HepG2 (cell line): ENCODE data around the gene LRRC8C. TPM values are rescaled to one million over a fixed set of nuclear protein-coding genes. Genes with fewer than 3 reads are reported as not detected.

Experiments used
- CCAR2 ChIP-seq: fragments of 200-400 bp; formaldehyde crosslinking; optimal IDR thresholded peaks from 2 replicates; pipeline ENCODE3; 2018; ENCODE audit warnings: low read depth, mild to moderate bottlenecking, low read length, moderate library complexity
- MAZ ChIP-seq, 2 experiments: sonication (generic) in 1 of 2; formaldehyde crosslinking in 1 of 2; IDR thresholded peaks; 2 replicates each; pipeline versions ENCODE4 v1.5.0 to v1.6.1; 2012 to 2020; ENCODE audit warnings: low read depth in 2 of 2, mild to moderate bottlenecking in 2 of 2, borderline replicate concordance in 1 of 2, improper control_type of control experiment in 1 of 2, low read length in 1 of 2, missing genetic modification reagents in 1 of 2, moderate library complexity in 1 of 2
- ZNF160 ChIP-seq: sonication (generic); formaldehyde crosslinking; IDR thresholded peaks from 2 replicates; pipeline ENCODE4 v1.8.0; 2022; ENCODE audit warnings: mild to moderate bottlenecking, inconsistent platforms, missing genetic modification reagents
- ZNF180 ChIP-seq: sonication (generic); formaldehyde crosslinking; IDR thresholded peaks from 2 replicates; pipeline ENCODE4 v1.4.0; 2020; ENCODE audit warnings: low read depth, missing genetic modification reagents, borderline replicate concordance
- polyA plus RNA-seq, 8 experiments: library from polyadenylated mRNA; depleted of rRNA in 3 of 8; stranded (reverse) in 7 of 8; unstranded in 1 of 8; fragments of >200 nt; fragmentation: Illumina TruSeq in 4 of 8; extraction: Trizol in 4 of 8; gene quantifications; 2 replicates each; pipeline versions ENCODE4 v1.2.1 to v1.2.3, GENCODE V29; 2011 to 2016; ENCODE audit warnings: low read depth in 4 of 8, missing spikeins in 1 of 8, mixed read lengths in 1 of 8; ENCODE audit not compliant: insufficient read depth in 1 of 8
- total RNA-seq, 5 experiments: library from RNA; depleted of rRNA; stranded (reverse); fragments of >200 nt; fragmentation: Illumina TruSeq; extraction: Trizol; gene quantifications; 2 replicates each; pipeline ENCODE4 v1.2.3, GENCODE V29; 2016; ENCODE audit warnings: low read depth in 1 of 5
- TF ChIP-seq, protein P1 (sequence below): sonication (generic); formaldehyde crosslinking; IDR thresholded peaks from 2 replicates; pipeline ENCODE4 v1.4.0; 2020; ENCODE audit warnings: missing genetic modification reagents
- TF ChIP-seq, protein P2 (sequence below): sonication (generic); formaldehyde crosslinking; IDR thresholded peaks from 2 replicates; pipeline ENCODE4 v1.4.0; 2020; ENCODE audit warnings: missing genetic modification reagents
- TF ChIP-seq, protein P3 (sequence below): sonication (generic); formaldehyde crosslinking; IDR thresholded peaks from 2 replicates; pipeline ENCODE4 v1.8.1; 2023; ENCODE audit warnings: mild to moderate bottlenecking, moderate library complexity, missing genetic modification reagents

Gene LRRC8C
- total and polyA plus RNA-seq, 2 of the 13 experiments (the other 11 are each of a cell fraction or from before 2014, with no cell fraction given) = 0.22 to 0.32 TPM

DNA sequence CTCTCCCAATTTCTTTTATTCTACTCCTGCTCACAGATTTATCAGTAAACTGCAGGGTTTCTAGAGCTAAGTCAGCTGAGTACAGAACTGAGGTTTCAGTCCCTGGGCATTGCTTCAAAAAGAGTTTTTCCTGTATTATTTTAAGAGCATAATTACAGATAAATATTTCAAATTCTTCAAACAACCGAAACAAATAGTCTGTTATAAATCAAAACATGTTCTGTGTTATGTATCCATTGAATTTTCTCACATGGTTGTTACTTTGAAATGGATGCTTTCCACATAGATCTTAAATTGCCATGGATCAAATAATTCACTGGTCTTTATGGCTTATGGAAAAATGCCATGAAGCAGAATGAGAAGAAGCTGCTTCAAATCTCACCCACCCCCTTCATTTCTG, 64.5 kb downstream of the LRRC8C start (continued):
- TF ChIP-seq ZNF180 (CRISPR knock-in tag) (no peak), ZNF160 (CRISPR knock-in tag) (no peak), MAZ (IDR thresholded peaks at IDR 0.05; ENCODE audit: borderline replicate concordance, low read depth, low read length) (no peak), MAZ (CRISPR knock-in tag; IDR thresholded peaks at IDR 0.05; ENCODE audit: low read depth) (no peak), CCAR2 (no peak)
- TF ChIP-seq, protein P1, sequence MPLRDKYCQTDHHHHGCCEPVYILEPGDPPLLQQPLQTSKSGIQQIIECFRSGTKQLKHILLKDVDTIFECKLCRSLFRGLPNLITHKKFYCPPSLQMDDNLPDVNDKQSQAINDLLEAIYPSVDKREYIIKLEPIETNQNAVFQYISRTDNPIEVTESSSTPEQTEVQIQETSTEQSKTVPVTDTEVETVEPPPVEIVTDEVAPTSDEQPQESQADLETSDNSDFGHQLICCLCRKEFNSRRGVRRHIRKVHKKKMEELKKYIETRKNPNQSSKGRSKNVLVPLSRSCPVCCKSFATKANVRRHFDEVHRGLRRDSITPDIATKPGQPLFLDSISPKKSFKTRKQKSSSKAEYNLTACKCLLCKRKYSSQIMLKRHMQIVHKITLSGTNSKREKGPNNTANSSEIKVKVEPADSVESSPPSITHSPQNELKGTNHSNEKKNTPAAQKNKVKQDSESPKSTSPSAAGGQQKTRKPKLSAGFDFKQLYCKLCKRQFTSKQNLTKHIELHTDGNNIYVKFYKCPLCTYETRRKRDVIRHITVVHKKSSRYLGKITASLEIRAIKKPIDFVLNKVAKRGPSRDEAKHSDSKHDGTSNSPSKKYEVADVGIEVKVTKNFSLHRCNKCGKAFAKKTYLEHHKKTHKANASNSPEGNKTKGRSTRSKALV (CRISPR knock-in tag) = no peak
- TF ChIP-seq, protein P2, sequence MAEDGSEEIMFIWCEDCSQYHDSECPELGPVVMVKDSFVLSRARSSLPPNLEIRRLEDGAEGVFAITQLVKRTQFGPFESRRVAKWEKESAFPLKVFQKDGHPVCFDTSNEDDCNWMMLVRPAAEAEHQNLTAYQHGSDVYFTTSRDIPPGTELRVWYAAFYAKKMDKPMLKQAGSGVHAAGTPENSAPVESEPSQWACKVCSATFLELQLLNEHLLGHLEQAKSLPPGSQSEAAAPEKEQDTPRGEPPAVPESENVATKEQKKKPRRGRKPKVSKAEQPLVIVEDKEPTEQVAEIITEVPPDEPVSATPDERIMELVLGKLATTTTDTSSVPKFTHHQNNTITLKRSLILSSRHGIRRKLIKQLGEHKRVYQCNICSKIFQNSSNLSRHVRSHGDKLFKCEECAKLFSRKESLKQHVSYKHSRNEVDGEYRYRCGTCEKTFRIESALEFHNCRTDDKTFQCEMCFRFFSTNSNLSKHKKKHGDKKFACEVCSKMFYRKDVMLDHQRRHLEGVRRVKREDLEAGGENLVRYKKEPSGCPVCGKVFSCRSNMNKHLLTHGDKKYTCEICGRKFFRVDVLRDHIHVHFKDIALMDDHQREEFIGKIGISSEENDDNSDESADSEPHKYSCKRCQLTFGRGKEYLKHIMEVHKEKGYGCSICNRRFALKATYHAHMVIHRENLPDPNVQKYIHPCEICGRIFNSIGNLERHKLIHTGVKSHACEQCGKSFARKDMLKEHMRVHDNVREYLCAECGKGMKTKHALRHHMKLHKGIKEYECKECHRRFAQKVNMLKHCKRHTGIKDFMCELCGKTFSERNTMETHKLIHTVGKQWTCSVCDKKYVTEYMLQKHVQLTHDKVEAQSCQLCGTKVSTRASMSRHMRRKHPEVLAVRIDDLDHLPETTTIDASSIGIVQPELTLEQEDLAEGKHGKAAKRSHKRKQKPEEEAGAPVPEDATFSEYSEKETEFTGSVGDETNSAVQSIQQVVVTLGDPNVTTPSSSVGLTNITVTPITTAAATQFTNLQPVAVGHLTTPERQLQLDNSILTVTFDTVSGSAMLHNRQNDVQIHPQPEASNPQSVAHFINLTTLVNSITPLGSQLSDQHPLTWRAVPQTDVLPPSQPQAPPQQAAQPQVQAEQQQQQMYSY (CRISPR knock-in tag) = no peak
- TF ChIP-seq, protein P3, sequence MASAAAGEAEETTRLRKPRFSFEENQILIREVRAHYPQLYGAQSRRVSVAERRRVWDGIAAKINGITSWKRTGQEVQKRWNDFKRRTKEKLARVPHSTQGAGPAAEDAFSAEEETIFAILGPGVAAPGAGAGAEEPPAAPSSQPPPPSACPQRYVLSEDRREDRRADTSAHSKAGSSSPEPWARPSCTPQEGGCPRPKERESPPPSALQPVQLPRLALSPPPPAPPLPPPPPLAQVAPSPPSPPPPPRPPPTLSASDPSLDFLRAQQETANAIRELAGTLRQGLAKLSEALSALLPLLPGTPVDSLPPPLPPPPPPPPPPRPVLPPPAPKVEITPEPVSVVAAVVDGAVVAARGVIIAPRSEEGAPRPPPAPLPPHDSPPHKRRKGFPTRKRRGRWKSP = no peak
